ENCODE measurements around the gene CHRM4.
"Not testable (repeated sequence)": the region's sequence is repeated elsewhere in the genome, so short reads cannot be mapped to it uniquely, and the experiment has no call there.

CHRM4 gene

DNA sequence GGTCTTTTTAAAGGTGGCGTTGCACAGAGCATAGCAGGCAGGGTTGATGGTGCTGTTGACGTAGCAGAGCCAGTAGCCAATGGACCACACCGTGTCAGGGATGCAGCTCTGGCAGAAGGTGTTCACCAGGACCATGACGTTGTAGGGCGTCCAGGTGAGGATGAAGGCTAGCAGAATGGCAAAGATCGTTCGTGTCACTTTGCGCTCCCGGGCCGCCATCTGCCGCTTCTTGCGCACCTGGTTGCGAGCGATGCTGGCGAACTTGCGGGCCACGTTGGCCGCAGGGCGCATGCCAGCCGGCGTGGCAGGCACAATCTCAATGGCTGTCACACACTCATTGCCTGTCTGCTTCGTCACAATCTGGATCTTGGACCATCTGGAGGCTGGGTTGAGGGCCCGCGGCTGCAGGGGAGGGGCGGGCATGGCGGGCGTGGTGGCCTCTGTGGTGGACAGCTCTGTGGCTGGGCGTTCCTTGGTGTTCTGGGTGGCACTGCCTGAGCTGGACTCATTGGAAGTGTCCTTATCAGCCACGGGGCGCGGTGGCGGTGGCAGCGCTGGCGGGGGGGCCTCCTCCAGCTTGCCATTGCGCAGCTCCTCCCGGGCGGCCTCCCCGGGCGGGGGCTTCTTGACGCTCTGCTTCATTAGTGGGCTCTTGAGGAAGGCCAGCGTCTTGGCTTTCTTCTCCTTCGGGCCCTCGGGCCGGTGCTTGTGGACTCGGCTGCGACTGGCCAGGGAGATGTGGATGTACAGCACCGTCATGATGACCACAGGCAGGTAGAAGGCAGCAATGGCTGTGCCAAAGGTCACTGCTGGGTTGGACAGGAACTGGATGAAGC, 6.2 kb downstream of the CHRM4 start:
- TF ChIP-seq PAX5 (IDR thresholded peaks at IDR 0.05; ENCODE audit: insufficient read depth, low read length, severe bottlenecking) (no peak), POLR2A (IDR thresholded peaks at IDR 0.05; ENCODE audit: low read depth, low read length) (no peak), POU2F2 (IDR thresholded peaks at IDR 0.05; ENCODE audit: low read depth, low read length) (no peak), SPI1 (IDR thresholded peaks at IDR 0.05; ENCODE audit: low read depth, low read length) (no peak), TAF1 (IDR thresholded peaks at IDR 0.05; ENCODE audit: low read depth, low read length) (no peak), POLR2AphosphoS5 (IDR thresholded peaks at IDR 0.05; ENCODE audit: low read depth, low read length) (no peak)
- FAIRE-seq (no peak), DNase-seq (ENCODE audit: insufficient read length, low spot score) (no peak)

DNA sequence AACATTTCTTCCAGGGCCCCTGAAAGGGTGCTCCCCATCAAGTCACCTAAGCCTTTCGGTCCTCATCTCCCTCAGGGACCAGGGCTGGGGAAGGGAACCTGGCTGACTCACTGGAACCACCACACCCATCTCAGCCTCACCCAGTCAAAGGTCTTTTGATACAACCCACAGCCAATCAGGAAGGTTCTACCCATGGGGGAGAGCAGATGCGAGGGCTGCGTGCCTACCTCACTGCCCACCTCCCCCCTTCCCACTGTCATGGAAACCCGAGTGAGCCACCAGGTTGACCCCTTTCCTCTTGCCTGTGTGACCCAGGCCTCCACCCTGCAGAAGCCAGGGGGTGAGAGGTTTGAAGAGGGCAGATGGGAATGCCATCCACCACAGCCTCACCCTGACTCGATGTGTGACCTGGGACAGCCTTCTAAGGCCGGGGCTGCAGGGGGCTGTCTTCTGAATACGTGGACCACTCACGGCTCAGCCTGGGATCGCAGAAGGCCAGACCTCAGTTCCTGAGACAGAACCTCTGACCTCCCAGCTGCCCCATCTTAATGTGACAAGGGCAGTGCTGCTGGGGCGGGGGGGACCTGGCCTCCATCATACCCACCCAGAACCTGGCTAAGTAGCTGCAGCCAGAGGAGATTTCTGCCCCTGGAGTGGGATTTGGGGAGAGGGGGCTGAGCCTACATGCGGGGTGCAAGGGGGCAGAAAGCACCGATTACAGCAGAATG, 7.4 kb downstream of the CHRM4 start:
- FAIRE-seq, result no peak
- TF ChIP-seq POU2F2 (IDR thresholded peaks at IDR 0.05; ENCODE audit: low read depth, low read length) (no peak), TAF1 (IDR thresholded peaks at IDR 0.05; ENCODE audit: low read depth, low read length) (no peak), POLR2AphosphoS5 (IDR thresholded peaks at IDR 0.05; ENCODE audit: low read depth, low read length) (no peak), SPI1 (IDR thresholded peaks at IDR 0.05; ENCODE audit: low read depth, low read length) (no peak), POLR2A (IDR thresholded peaks at IDR 0.05; ENCODE audit: low read depth, low read length) (no peak), PAX5 (IDR thresholded peaks at IDR 0.05; ENCODE audit: insufficient read depth, low read length, severe bottlenecking) (no peak)
- DNase-seq (ENCODE audit: insufficient read length, low spot score), result no peak

DNA sequence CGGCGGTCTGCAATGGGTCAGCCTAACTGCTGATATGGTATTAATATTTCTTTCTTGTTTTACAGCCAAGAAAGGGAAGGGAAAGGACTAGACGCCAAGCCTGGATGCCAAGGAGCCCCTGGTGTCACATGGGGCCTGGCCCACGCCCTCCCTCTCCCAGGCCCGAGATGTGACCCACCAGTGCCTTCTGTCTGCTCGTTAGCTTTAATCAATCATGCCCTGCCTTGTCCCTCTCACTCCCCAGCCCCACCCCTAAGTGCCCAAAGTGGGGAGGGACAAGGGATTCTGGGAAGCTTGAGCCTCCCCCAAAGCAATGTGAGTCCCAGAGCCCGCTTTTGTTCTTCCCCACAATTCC, 8.2 kb downstream of the CHRM4 start:
- TF ChIP-seq TAF1 (IDR thresholded peaks at IDR 0.05; ENCODE audit: low read depth, low read length) (no peak), PAX5 (IDR thresholded peaks at IDR 0.05; ENCODE audit: insufficient read depth, low read length, severe bottlenecking) (no peak), SPI1 (IDR thresholded peaks at IDR 0.05; ENCODE audit: low read depth, low read length) (no peak), POU2F2 (IDR thresholded peaks at IDR 0.05; ENCODE audit: low read depth, low read length) (no peak), POLR2A (IDR thresholded peaks at IDR 0.05; ENCODE audit: low read depth, low read length) (no peak), POLR2AphosphoS5 (IDR thresholded peaks at IDR 0.05; ENCODE audit: low read depth, low read length) (no peak)
- no peak for FAIRE-seq

DNA sequence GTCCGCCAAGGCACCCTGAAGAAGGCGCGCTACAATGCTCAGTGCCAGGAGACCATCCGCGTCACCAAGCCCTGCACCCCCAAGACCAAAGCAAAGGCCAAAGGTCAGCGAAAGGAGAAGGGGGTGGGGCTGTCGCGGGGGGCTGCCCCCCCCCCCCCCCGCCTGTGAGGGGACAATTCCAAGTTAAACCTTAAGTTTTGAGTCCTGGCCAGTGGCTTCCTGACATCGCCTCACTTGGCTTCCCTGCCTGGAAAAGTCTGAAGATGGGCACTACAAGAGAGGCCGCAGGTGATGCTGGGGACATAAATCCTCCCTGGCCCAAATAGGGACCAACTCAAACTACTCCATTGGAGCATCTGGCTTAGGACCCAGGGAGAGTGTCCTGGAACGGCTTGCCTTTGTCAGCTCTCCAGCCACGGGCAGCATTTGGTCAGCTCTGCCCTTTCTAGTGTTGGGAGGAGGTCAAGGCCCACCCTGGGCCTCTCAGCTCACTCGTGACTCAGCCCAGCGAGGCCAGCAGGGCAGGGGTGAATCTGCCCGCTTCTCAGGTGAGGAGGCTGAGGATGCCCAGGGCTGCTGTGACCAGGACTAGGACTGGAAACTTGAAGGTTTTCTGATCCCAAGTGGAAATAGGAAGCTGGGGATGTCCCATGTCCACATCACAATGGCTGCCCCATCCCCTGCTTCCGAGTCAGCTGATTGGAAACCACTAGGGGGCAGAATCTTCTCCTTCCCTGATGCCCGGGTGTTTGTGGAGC, 8.8 kb downstream of the CHRM4 start:
- DNase-seq (ENCODE audit: insufficient read length, low spot score) (no peak), FAIRE-seq (no peak)
- TF ChIP-seq TAF1 (IDR thresholded peaks at IDR 0.05; ENCODE audit: low read depth, low read length), result no peak
- TF ChIP-seq POLR2AphosphoS5 (IDR thresholded peaks at IDR 0.05; ENCODE audit: low read depth, low read length), result no peak
- TF ChIP-seq POU2F2 (IDR thresholded peaks at IDR 0.05; ENCODE audit: low read depth, low read length), result no peak
- no peak for TF ChIP-seq PAX5 (IDR thresholded peaks at IDR 0.05; ENCODE audit: insufficient read depth, low read length, severe bottlenecking)
- no peak for TF ChIP-seq POLR2A (IDR thresholded peaks at IDR 0.05; ENCODE audit: low read depth, low read length)
- no peak for TF ChIP-seq SPI1 (IDR thresholded peaks at IDR 0.05; ENCODE audit: low read depth, low read length)

More for the DNA sequence above, 8.2 kb downstream of the CHRM4 start:
- DNase-seq (ENCODE audit: insufficient read length, low spot score), result no peak

DNA sequence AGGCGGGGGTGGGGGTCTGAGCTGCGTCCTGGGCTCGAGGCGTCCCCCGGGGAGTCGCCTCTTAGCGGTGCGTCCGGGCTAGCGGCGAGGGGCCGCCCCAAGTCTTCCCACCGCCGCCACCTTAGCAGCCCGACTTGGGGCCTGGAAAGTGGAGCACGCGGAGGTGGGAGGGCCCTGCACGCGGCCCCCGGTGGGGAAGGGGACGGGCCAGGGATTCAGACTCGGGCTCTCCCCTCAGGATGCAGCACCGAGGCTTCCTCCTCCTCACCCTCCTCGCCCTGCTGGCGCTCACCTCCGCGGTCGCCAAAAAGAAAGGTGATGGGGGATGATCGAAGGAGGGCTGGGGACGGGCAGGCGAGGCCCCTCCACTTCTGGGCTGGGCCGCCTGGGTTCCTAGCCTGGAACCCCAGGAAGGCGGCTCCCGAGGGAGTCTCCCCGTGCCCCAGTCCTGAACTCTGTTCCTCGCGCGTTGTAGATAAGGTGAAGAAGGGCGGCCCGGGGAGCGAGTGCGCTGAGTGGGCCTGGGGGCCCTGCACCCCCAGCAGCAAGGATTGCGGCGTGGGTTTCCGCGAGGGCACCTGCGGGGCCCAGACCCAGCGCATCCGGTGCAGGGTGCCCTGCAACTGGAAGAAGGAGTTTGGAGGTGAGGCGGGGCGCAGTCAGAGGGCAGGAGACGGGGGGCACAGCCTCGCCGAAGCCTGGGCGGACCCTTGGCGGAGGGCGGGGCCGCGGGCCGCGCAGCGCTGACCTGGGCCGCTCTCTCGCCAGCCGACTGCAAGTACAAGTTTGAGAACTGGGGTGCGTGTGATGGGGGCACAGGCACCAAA, 9.5 kb downstream of the CHRM4 start:
- no peak for DNase-seq (ENCODE audit: insufficient read length, low spot score)
- peak; percentile 28 for FAIRE-seq
- no peak for TF ChIP-seq POLR2AphosphoS5 (IDR thresholded peaks at IDR 0.05; ENCODE audit: low read depth, low read length)
- TF ChIP-seq POU2F2 (IDR thresholded peaks at IDR 0.05; ENCODE audit: low read depth, low read length), result no peak
- no peak for TF ChIP-seq SPI1 (IDR thresholded peaks at IDR 0.05; ENCODE audit: low read depth, low read length)

DNA sequence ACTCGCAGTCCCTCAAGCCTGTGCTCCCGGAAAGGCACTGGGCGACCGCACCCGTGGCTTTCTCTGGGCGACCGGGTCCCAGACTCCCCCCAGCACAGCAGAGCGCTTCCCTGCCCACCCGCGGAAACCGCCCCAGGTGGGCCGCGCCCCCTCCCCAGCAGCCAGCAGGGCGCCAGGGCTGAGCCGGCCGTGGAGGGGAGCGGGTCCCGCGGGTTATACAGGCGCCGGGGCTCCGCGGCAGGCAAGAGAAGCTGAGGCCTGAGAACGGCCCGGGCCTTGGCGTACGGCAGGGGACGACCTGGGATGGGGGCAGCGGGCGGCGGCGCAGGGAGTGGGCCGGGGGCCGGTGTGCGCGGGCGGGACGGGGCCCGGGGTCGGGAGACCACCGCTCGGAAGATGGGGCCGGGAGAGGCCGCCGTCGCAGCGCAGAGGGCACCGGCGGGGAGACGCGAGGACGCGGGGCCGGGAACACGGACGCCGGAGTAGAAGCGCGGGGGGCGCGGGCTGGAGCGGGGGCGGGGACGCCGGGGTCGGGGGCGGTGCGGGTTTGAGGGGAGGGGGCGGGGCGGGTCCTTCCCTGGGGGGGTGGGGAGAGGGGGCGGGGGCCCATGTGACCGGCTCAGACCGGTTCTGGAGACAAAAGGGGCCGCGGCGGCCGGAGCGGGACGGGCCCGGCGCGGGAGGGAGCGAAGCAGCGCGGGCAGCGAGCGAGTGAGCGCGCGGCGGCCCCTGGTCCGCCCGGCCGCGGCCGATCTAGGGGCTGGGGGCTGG, 10.3 kb downstream of the CHRM4 start, which contains the start of gene MDK:
Gene MDK (plus strand): TSS at position 622 of the 771 bp plus-strand sequence. CDS start 389 bp downstream, outside the sequence.
- TF ChIP-seq PAX5 (IDR thresholded peaks at IDR 0.05; ENCODE audit: insufficient read depth, low read length, severe bottlenecking) (no peak), POLR2AphosphoS5 (IDR thresholded peaks at IDR 0.05; ENCODE audit: low read depth, low read length) (no peak), SPI1 (IDR thresholded peaks at IDR 0.05; ENCODE audit: low read depth, low read length) (no peak), POLR2A (IDR thresholded peaks at IDR 0.05; ENCODE audit: low read depth, low read length) (no peak), TAF1 (IDR thresholded peaks at IDR 0.05; ENCODE audit: low read depth, low read length) (no peak), POU2F2 (IDR thresholded peaks at IDR 0.05; ENCODE audit: low read depth, low read length) (no peak)
- no peak for DNase-seq (ENCODE audit: insufficient read length, low spot score)
- no peak for FAIRE-seq

DNA sequence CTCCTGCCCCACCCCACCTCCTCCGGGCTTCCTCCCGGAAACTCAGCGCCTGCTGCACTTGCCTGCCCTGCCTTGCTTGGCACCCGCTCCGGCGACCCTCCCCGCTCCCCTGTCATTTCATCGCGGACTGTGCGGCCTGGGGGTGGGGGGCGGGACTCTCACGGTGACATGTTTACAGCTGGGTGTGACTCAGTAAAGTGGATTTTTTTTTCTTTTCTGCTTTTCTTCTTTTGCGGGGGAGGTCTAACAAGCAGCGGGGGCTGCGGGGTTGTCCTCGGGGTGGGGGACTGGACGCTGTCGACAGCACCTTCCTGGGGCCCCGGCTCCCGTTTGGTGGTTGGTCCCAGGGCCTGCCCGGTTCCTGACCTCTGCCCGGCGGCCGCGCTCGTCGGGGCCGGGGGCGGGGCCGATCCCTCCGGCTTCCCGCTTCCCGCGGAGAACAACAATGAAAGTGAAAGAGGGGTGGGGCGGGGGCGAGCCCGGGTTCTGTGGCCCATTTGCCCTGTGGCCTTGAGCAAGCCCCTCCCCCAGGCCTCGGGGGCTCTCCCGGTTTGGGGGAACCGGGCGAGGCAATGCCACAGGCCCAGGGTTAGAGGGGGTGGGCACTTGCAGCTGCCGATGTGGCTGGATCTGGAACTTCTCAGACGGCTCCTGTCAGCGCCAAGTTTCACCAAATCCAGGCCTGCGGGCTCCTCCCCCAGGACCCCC, 11.1 kb downstream of the CHRM4 start:
- peak; percentile 76 for DNase-seq (ENCODE audit: insufficient read length, low spot score)
- TF ChIP-seq POLR2AphosphoS5 (IDR thresholded peaks at IDR 0.05; ENCODE audit: low read depth, low read length) (no peak), TAF1 (IDR thresholded peaks at IDR 0.05; ENCODE audit: low read depth, low read length) (no peak), POLR2A (IDR thresholded peaks at IDR 0.05; ENCODE audit: low read depth, low read length) (no peak)
- FAIRE-seq, result peak; percentile 33

DNA sequence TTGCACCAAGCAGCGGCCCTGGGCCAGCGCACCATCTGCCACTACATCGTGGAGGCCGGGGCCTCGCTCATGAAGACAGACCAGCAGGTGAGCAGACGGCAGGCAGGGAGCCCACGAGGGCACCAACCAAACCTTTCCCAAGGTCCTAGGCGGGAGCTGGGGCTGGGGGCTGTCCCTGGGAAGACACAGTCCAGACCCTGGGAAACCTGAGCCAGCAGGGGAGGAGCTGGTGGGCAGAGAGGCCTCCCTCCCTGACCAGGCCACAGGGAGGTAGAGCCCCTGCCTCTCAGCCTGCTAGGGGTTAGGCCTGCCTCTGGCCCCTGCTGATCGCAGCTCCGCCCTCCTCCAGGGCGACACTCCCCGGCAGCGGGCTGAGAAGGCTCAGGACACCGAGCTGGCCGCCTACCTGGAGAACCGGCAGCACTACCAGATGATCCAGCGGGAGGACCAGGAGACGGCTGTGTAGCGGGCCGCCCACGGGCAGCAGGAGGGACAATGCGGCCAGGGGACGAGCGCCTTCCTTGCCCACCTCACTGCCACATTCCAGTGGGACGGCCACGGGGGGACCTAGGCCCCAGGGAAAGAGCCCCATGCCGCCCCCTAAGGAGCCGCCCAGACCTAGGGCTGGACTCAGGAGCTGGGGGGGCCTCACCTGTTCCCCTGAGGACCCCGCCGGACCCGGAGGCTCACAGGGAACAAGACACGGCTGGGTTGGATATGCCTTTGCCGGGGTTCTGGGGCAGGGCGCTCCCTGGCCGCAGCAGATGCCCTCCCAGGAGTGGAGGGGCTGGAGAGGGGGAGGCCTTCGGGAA, 11.9 kb downstream of the CHRM4 start:
- not testable (repeated sequence) for DNase-seq (ENCODE audit: insufficient read length, low spot score); FAIRE-seq

Data from GM12891 (cell line).